ENCODE data around the gene DMD.

DMD gene

GRCh38 chrX:32525234-32525633 is 686.1 kb downstream of the DMD start:
- intact Hi-C loops (cut with DNase I) = no loop called here
- DNase-seq = no peak

- intact Hi-C loops (cut with DNase I) = no loop called here
- no peak for DNase-seq
Measured at GRCh38 chrX:32524385-32524784, 687.0 kb downstream of the DMD start.

DNA sequence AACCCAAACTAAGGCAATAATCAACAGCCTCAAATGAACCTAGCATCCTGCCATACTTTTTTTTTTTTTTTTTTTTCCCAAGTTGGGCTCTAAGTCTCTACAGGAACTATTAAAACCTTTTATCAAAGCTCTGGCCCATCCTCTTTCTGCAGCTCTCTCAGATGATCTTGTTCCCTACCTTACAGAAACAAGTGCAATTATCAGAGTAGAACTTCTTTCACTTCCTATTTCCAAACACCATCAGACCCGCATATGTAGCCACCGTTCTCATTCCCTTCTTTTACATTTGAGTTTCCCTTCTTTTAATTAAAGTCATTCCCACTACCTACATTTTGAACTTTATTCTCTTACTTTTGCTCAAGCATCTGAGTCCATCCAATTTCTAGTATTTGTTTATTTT is 690.6 kb downstream of the DMD start:
- no peak for DNase-seq
- intact Hi-C loops (cut with DNase I) = no loop called here

DNA sequence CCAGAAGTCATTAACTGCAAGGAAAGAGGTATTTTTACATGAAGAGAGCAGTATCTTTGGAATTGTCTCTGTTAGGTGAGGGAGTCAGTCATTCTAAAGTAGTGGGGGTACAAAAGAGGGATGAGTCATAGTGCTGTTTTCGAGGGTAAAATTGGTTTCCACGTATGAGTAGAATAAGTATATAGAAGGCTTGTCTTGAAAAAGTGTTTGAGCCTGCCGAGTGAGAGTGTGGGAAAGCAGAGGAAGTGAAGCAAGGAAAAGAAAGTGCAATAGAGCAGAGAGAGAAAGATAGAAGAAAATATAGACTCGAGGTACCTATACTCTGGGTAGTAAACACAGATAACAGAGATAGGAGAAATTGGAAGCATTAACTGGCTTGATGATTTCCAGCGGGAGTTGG is 696.4 kb downstream of the DMD start:
- DNase-seq = no peak
- intact Hi-C loops (cut with DNase I) = no loop called here

DNA sequence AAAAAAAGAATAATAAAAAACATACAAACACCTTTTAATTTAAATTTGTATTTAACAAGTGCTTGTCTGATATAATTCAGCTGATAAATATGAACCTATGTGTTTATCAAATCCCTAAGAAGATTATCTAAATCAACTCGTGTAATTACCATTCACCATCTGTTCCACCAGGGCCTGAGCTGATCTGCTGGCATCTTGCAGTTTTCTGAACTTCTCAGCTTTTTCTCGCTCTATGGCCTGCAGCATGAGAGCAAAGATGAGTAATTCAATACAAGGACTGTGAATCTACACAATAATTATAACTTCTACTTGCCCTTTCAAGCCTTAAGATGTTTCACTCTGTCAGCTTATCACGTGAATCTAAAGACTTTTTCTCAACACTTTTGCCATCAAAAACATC is 709.7 kb downstream of the DMD start:
- intact Hi-C loops (cut with DNase I) = no loop called here
- DNase-seq = no peak

DNA sequence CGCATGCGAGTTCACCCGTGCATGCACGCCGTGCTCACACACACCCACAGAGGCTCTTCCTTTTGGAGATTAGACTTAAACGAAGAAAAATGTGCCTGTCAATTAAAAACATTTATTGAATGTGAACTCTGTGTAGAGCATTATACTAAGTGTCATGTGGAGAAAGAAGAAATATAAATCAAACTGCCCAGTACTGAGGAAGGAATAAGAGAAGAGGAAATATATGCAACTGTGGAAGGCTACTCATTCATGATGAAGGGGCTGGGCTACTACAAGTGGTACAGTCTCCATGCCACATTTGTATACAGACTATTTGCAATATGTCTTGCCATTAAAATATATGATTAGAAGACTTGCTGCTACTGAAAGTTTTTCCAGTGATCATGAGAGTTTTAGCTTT is 714.7 kb downstream of the DMD start:
- DNase-seq = no peak
- intact Hi-C loops (cut with DNase I) = no loop called here

- DNase-seq = no peak
Measured at GRCh38 chrX:32495855-32496254, 715.5 kb downstream of the DMD start.

DNA sequence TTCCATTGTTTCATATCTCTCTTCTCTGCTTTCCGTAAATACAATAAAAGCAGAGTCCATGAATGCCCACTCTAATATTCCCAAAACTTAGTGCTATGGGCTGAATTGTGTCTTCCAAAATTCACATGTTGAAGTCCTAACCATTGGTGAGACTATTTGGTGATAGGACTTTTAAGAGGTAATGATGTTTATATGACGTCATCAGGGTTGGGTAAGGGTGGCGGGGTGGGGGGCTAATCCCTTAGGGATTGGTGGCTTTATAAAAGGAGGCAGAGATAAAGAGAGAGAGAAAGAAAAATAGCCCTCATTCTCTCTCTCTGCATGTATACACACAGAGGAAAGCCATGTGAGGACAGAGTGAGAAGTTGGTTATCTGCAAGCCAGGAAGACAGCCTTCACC is 722.2 kb downstream of the DMD start:
- intact Hi-C loops (cut with DNase I) = no loop called here
- DNase-seq = no peak

More at GRCh38 chrX:32495855-32496254, 715.5 kb downstream of the DMD start:
- intact Hi-C loops (cut with DNase I) = no loop called here

DNA sequence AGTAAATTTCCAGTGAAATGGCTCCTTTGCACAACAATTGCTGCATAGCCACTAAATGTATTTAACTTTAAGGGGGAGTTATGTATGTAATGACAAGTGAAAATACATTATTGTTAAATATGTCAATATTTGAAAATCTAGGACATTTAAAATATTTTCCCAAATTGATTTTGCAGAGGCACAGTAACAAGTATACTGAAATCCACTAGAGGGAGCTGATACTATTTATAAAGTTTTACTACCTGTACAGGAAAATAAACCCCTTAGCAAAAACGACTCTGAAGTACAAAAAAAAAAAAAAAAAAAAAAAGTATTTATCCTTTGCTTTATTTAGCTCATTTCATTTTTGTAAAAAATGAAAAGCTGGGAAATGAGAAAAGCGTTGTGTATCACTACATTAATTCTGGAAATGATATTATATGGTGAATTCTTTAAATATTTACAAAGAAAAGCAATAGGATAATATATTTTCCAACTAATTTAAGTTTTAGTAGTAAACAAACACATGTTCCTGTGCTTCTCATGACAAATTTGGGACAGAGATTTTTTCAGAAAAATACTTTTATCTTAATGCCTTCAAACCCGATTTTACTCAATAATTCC is 727.7 kb downstream of the DMD start:
- DNase-seq = no peak
- intact Hi-C loops (cut with DNase I) = no loop called here

- no peak for DNase-seq
- intact Hi-C loops (cut with DNase I) = no loop called here
Measured at GRCh38 chrX:32480019-32480418, 731.3 kb downstream of the DMD start.

GRCh38 chrX:32472364-32472763 is 739.0 kb downstream of the DMD start:
- DNase-seq = no peak
- intact Hi-C loops (cut with DNase I) = no loop called here

DNA sequence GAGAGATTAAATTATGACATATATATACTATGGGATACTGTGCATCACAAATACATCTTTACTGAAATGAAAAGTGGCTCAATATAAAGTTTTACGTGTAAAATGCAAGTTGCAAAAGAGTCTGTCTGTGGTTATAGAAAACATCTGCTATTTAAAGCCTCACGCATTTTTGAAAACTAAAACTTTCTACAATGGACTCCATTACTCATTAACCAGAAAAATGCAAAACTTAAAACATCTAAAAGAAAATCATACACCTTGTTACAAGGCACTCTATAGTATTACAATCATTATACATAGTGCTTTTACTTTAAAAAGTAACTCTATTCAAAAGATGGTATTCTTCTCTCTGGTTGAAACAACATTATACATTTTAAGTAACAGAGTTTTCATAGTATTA is 755.6 kb downstream of the DMD start:
- no peak for DNase-seq
- intact Hi-C loops (cut with DNase I) = no loop called here

GRCh38 chrX:32451954-32452695 is 759.2 kb downstream of the DMD start:
- intact Hi-C loops (cut with DNase I) = no loop called here
- no peak for DNase-seq

DNA sequence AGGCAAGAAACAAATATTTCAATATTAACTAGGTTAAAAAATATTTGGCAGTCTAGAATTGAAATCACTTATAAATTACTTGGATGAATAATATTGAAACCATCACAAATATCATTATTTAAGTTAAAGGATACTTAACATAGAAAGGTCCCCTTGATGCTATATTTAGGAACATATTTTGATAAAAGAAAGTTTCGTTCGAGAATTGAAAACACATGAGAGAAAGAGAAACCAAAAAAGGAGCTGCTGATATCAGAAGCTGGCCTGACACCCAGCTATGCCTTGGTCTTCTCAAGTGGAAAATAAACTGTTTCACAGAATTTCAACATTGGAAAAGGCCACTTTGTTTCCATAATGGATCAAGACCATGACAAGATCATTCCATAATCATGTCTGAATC is 762.4 kb downstream of the DMD start:
- intact Hi-C loops (cut with DNase I) = no loop called here
- DNase-seq = no peak

GRCh38 chrX:32448320-32448719 is 763.0 kb downstream of the DMD start:
- intact Hi-C loops (cut with DNase I) = no loop called here
- DNase-seq = no peak

GRCh38 chrX:32447640-32448039 is 763.7 kb downstream of the DMD start:
- intact Hi-C loops (cut with DNase I) = no loop called here
- DNase-seq = no peak

DNA sequence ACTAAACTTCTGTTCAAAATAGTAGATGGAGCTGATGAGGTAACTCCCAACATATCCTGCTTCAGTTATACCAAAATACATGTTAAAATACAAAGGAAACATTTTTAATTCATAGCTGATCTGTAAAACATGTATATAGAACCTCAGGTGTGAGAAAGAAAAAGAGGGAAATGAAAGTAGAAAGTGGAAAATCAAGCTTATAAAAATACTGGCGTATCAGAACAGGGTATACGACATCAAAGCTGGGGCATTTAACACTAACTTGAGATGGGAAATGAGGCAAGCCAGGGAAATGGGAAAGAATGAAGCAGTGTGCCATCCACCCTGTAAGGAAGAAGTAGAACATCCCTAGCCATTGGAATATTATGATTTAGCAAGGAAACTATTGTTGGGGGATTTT is 767.5 kb downstream of the DMD start:
- no peak for DNase-seq
- intact Hi-C loops (cut with DNase I) = no loop called here

GRCh38 chrX:32421266-32421665 is 790.1 kb downstream of the DMD start:
- no peak for DNase-seq
- intact Hi-C loops (cut with DNase I) = no loop called here

DNA sequence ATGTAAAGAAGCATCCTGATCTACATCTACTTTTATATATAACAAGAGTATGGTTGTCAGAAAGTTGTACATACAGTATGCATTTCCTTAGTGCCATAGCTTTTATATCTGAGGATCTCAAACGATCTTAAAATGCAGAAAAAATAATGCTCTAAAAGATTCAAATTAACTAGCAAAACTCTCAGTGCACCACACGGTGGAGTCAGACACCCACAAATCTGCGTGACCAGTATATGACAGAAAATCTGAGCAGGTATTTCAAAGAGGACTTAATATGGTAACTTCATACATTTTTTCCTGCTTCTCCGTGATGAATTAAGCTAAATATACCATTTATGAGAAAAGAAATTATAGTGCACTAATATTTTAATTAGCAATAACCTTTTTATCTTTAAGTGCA is 803.0 kb downstream of the DMD start:
- intact Hi-C loops (cut with DNase I) = no loop called here

DNA sequence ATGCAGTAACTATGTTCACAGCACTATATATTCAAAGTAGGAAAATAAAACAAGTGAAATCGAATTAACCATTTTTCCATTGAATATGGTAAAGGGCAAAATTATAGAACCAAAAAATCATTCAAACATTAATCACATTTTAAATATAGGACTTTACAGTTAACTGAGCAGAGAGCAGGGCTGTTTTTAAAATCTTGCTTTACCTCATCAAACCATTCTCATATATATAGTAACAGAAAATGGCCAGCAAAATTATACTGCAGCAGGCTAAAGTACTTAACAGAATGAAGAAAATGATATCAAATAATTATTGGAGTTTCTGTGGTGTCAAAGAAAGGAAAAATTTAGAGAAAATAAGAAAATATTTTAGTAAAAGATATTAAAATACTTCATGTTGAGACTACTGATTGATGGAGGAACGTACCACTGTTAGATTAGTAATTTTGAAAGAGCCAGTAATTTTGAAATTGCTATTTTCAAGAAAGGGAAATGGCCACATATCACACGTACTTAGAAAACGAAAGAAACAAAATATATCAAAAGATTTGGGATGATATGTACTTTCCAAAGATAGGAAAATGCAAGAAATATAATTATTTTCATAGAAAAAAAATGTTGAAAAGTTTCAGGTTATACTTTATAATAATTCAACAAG is 813.7 kb downstream of the DMD start:
- intact Hi-C loops (cut with DNase I) = no loop called here
- DNase-seq = no peak

More for the DNA sequence above, 803.0 kb downstream of the DMD start:
- DNase-seq = peak in 4 of 10 donors; percentile 6 to 33 (median 8)

DNA sequence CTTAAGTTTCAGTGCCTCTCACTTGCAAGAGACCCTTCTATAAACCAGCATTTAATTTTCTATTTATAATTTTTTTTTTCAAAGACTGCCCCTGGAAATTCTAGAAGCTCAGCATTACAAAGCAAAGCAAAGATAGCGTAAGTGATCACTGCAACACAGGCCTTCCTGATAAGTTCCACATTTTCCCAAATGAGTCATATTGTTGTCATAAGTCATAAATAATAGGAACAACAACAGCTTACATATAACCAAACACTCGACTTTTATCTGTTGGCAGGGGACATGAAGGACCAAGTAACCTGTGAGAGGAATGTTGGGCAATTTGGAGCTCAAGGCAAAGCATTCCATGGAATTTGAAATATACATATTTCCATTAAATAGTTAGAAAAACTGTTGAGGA is 815.5 kb downstream of the DMD start:
- intact Hi-C loops (cut with DNase I) = no loop called here
- no peak for DNase-seq

GRCh38 chrX:32392655-32393054 is 818.7 kb downstream of the DMD start:
- intact Hi-C loops (cut with DNase I) = no loop called here
- DNase-seq = no peak

All from posterior cingulate gyrus (tissue), 11 donors.